ENCODE results near the gene FIGNL1. TPM values are rescaled to one million over a fixed set of nuclear protein-coding genes. Genes with fewer than 3 reads are reported as not detected.

The FIGNL1 gene
- total RNA-seq, 1 experiment from 2014 or later, result 42.5 TPM

DNA sequence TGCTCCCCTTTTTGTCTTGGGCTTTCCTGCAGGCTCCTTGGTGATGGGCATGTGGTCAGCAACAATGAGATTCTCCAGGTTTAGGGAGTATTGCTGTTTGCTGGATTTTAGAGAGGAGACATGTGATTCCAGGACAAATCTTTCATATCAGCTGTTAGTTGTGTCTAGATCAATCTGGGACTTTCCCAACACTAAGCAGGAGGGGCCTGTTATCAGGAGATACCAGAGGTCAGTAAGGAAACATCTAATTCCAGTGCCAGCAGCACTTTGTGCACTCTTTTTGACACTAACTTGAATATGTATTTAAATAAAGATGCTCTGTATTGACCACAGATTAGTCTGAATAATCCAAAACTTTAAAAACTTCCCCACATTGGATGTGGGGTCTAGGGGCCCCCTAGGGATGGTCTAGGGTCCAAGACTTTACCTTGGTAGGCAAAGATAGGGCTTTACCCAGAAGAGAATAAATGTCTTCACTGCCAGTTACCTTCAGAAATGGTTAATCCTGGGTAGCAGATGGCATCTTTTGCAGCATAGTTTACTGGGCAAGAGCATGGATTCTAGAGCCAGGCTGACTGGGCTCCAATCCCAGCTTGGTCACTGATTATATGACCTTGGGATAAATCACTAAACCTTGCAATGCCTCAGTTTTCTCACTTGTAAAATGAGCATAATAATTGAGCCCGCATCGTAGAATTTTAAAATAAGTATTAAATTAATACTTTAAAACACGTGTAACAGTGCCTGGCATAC, 6.4 kb upstream of the FIGNL1 start:
- no TSS peak for BruUV-seq (replicated peaks)
- peaks cover 32% of the 10 kb centered on the region for H3K27me3 Mint-ChIP-seq (ENCODE audit: unreplicated experiment)

DNA sequence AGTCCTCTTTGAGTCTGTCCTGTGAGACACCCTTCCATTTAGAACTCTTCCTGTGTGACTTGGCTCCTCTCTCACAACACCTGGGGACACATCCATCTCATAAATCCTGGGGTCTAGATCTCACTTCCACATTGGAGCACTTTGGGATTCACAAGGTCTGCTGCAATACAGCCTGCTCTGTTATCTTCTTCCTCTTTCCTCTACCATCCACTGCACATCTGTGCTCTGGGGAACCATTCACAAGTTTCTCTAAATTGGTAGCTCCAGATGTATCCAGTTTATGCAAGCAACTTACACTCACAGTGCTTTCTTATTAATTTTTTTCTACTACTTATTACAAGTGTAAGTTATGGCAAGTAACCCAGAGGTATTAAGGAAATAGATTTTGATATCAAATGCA, 5.5 kb upstream of the FIGNL1 start:
- DNase-seq, result no peak
- H3K36me3 Mint-ChIP-seq (ENCODE audit: insufficient read depth, unreplicated experiment), result peaks cover 4% of the 10 kb centered on the region
- H3K27me3 Mint-ChIP-seq (ENCODE audit: unreplicated experiment), result peaks cover 32% of the 10 kb centered on the region
- H3K4me1 Mint-ChIP-seq (ENCODE audit: low read depth, unreplicated experiment), result no peaks in the 10 kb centered on the region
- TF ChIP-seq, protein P1, sequence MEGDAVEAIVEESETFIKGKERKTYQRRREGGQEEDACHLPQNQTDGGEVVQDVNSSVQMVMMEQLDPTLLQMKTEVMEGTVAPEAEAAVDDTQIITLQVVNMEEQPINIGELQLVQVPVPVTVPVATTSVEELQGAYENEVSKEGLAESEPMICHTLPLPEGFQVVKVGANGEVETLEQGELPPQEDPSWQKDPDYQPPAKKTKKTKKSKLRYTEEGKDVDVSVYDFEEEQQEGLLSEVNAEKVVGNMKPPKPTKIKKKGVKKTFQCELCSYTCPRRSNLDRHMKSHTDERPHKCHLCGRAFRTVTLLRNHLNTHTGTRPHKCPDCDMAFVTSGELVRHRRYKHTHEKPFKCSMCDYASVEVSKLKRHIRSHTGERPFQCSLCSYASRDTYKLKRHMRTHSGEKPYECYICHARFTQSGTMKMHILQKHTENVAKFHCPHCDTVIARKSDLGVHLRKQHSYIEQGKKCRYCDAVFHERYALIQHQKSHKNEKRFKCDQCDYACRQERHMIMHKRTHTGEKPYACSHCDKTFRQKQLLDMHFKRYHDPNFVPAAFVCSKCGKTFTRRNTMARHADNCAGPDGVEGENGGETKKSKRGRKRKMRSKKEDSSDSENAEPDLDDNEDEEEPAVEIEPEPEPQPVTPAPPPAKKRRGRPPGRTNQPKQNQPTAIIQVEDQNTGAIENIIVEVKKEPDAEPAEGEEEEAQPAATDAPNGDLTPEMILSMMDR (IDR thresholded peaks at IDR 0.05; ENCODE audit: unreplicated experiment), result no peak
- CTCF ChIA-PET, result no interaction called here
- no peaks in the 10 kb centered on the region for H3K9me3 Mint-ChIP-seq (ENCODE audit: low read depth, unreplicated experiment)
- no peak overlapping the region for H3K4me3 Mint-ChIP-seq (ENCODE audit: low read depth, unreplicated experiment)
- intact Hi-C loops (cut with micrococcal nuclease; ENCODE audit: unreplicated experiment), result no loop called here
- H3K27ac Mint-ChIP-seq (ENCODE audit: unreplicated experiment), result no peak overlapping the region
- no TSS peak for BruUV-seq (replicated peaks)

More for the DNA sequence above, 6.4 kb upstream of the FIGNL1 start:
- intact Hi-C loops (cut with micrococcal nuclease; ENCODE audit: unreplicated experiment), result no loop called here
- no peaks in the 10 kb centered on the region for H3K36me3 Mint-ChIP-seq (ENCODE audit: insufficient read depth, unreplicated experiment)
- CTCF ChIA-PET, result no interaction called here
- H3K4me1 Mint-ChIP-seq (ENCODE audit: low read depth, unreplicated experiment), result no peaks in the 10 kb centered on the region
- DNase-seq, result no peak
- H3K4me3 Mint-ChIP-seq (ENCODE audit: low read depth, unreplicated experiment), result no peak overlapping the region
- TF ChIP-seq, protein P1 (IDR thresholded peaks at IDR 0.05; ENCODE audit: unreplicated experiment), result no peak
- H3K27ac Mint-ChIP-seq (ENCODE audit: unreplicated experiment), result no peak overlapping the region
- H3K9me3 Mint-ChIP-seq (ENCODE audit: low read depth, unreplicated experiment), result no peaks in the 10 kb centered on the region

DNA sequence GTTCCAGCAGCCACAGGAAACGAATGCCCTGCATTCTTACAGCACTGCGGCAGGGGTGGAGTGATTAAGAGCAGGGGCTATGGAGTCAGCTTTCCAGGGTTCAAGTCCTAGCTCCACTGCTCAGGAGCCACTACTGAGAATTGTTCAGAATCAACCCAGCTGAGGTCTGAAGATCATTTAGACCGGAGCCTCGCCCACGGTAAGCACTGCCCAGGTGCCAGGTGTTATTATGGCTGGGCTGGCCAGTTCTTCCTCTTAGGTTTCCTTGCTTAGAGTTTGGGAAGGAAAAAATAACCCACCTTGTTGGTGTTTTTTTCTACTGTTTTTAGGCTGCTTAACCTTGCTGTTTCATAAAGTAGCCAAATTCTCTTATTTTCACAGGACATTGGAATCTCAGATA, 4.8 kb upstream of the FIGNL1 start:
- TF ChIP-seq, protein P1 (IDR thresholded peaks at IDR 0.05; ENCODE audit: unreplicated experiment), result no peak
- Mint-ChIP-seq H3K27ac (ENCODE audit: unreplicated experiment) (no peak overlapping the region), H3K4me3 (ENCODE audit: low read depth, unreplicated experiment) (no peak overlapping the region), H3K27me3 (ENCODE audit: unreplicated experiment) (peaks cover 32% of the 10 kb centered on the region), H3K4me1 (ENCODE audit: low read depth, unreplicated experiment) (no peaks in the 10 kb centered on the region), H3K9me3 (ENCODE audit: low read depth, unreplicated experiment) (no peaks in the 10 kb centered on the region), H3K36me3 (ENCODE audit: insufficient read depth, unreplicated experiment) (peaks cover 11% of the 10 kb centered on the region)
- CTCF ChIA-PET, result no interaction called here
- no TSS peak for BruUV-seq (replicated peaks)
- intact Hi-C loops (cut with micrococcal nuclease; ENCODE audit: unreplicated experiment), result loop anchor here (5.0 kb wide), 1 partner anchor 687 kb away; no protein-coding TSS in a partner anchor
- DNase-seq, result no peak

DNA sequence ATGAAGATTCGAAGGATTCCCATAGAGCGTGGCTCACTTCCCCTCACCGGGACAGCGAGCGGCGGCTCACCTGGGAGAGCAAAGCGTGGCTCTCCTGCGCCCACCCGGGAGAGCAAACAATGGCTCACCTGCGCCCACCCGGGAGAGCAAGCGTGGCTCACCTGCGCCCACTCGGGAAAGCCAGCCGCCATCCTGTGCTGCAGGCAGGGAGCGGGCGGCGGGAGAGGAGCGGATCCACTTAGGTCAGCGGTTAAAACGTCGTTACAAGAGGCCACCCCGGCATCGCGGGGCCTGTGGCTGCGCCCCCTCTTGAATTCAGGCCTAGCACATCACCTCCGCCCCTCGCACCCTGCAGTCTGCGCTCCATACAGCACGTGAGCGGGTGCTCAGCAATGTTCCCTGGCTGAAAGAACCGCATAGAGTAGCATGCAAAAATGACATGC, 461 bp upstream of the FIGNL1 start:
- Mint-ChIP-seq H3K27ac (ENCODE audit: unreplicated experiment) (peak overlapping the region; percentile 88), H3K4me3 (ENCODE audit: low read depth, unreplicated experiment) (peak overlapping the region; percentile 99), H3K9me3 (ENCODE audit: low read depth, unreplicated experiment) (no peaks in the 10 kb centered on the region), H3K27me3 (ENCODE audit: unreplicated experiment) (peaks cover 24% of the 10 kb centered on the region), H3K4me1 (ENCODE audit: low read depth, unreplicated experiment) (peaks cover 26% of the 10 kb centered on the region), H3K36me3 (ENCODE audit: insufficient read depth, unreplicated experiment) (peaks cover 33% of the 10 kb centered on the region)
- CTCF ChIA-PET, result no interaction called here
- BruUV-seq (replicated peaks), result no TSS peak
- intact Hi-C loops (cut with micrococcal nuclease; ENCODE audit: unreplicated experiment), result loop anchor here (5.0 kb wide), 1 partner anchor 692 kb away; no protein-coding TSS in a partner anchor
- TF ChIP-seq, protein P1 (IDR thresholded peaks at IDR 0.05; ENCODE audit: unreplicated experiment), result no peak
- DNase-seq, result peak; percentile 45
